ENCODE data around the gene FAM43A. TPM values are rescaled to one million over a fixed set of nuclear protein-coding genes. Genes with fewer than 3 reads are reported as not detected.

The FAM43A gene
- polyA plus RNA-seq, 2 of the 4 experiments (the other 2 are of a cell fraction): 0.89 to 2.3 TPM

- no peaks in the 10 kb centered on the region for H3K9me3 ChIP-seq
- ChIA-PET POLR2A (no interaction called here), CTCF (no interaction called here)
- 89% methylated on average over 7 of the region's 7 CpGs for WGBS (ENCODE audit: missing lambda C conversion rate)
- TF ChIP-seq CTCF (IDR thresholded peaks at IDR 0.05) (no peak), BCL3 (IDR thresholded peaks at IDR 0.05) (no peak), USF2 (IDR thresholded peaks at IDR 0.05) (no peak), JUN (IDR thresholded peaks at IDR 0.05) (no peak), HOXB5 (CRISPR knock-in tag; IDR thresholded peaks at IDR 0.05) (no peak), HMGXB4 (CRISPR knock-in tag; IDR thresholded peaks at IDR 0.05; ENCODE audit: borderline replicate concordance) (no peak), KDM1A (IDR thresholded peaks at IDR 0.05; ENCODE audit: low read depth) (no peak), NFE2L2 (conservative IDR thresholded peaks at IDR 0.05; ENCODE audit: low read length) (no peak), HEYL (CRISPR knock-in tag; IDR thresholded peaks at IDR 0.05) (no peak), POLR2A (IDR thresholded peaks at IDR 0.05; ENCODE audit: low read length) (no peak), FOSL2 (IDR thresholded peaks at IDR 0.05) (no peak), FOSL2 (CRISPR knock-in tag; IDR thresholded peaks at IDR 0.05) (no peak), CEBPB (IDR thresholded peaks at IDR 0.05) (no peak), FOSB (CRISPR knock-in tag; IDR thresholded peaks at IDR 0.05) (no peak), JUNB (IDR thresholded peaks at IDR 0.05) (no peak)
- ATAC-seq (peak in 1 of 2 experiments; percentile 62; a peak in 2 of 6 replicates), DNase-seq (ENCODE audit: low read depth in 1 of 2, low spot score in 1 of 2) (no peak), FAIRE-seq (no peak)
- no peaks in the 10 kb centered on the region for H3K4me1 ChIP-seq
- no peak overlapping the region for H3K27ac ChIP-seq
- no peak overlapping the region for H3K4me3 ChIP-seq
- no peak overlapping the region for H3K4me2 ChIP-seq
Observed at GRCh38 chr3:194664857-194665256, 20.8 kb upstream of the FAM43A start.

- no peaks in the 10 kb centered on the region for H3K9me3 ChIP-seq
- POLR2A ChIA-PET: no interaction called here
- ATAC-seq (no peak), DNase-seq (ENCODE audit: low read depth in 1 of 2, low spot score in 1 of 2) (no peak), FAIRE-seq (no peak)
- H3K27ac ChIP-seq: no peak overlapping the region
- no peak overlapping the region for H3K4me3 ChIP-seq
- H3K4me2 ChIP-seq: no peak overlapping the region
- WGBS (ENCODE audit: missing lambda C conversion rate): 80% methylated on average over 7 of the region's 7 CpGs
- CTCF ChIA-PET: interaction anchor here (1.1 to 1.4 kb wide), 2 partner anchors 15 to 27 kb away, joined by 4 to 5 read pairs; no protein-coding TSS in a partner anchor
- peaks cover 13% of the 10 kb centered on the region; the same call in 2 of the 3 replicates for H3K4me1 ChIP-seq
- TF ChIP-seq ZNF302 (CRISPR knock-in tag; IDR thresholded peaks at IDR 0.05): no peak
- TF ChIP-seq USF2 (IDR thresholded peaks at IDR 0.05): no peak
- TF ChIP-seq E2F6 (IDR thresholded peaks at IDR 0.05; ENCODE audit: borderline replicate concordance, low read depth): no peak
- no peak for TF ChIP-seq KDM1A (IDR thresholded peaks at IDR 0.05; ENCODE audit: low read depth)
- no peak for TF ChIP-seq TP53 (CRISPR knock-in tag; IDR thresholded peaks at IDR 0.05)
- no peak for TF ChIP-seq FOSB (CRISPR knock-in tag; IDR thresholded peaks at IDR 0.05)
- TF ChIP-seq MYC (IDR thresholded peaks at IDR 0.05; ENCODE audit: borderline replicate concordance, low read length): no peak
- no peak for TF ChIP-seq HMGXB4 (CRISPR knock-in tag; IDR thresholded peaks at IDR 0.05; ENCODE audit: borderline replicate concordance)
- no peak for TF ChIP-seq RNF2 (IDR thresholded peaks at IDR 0.05; ENCODE audit: borderline replicate concordance, low read depth)
- no peak for TF ChIP-seq TFCP2L1 (CRISPR knock-in tag; IDR thresholded peaks at IDR 0.05)
- TF ChIP-seq PBX3 (IDR thresholded peaks at IDR 0.05): no peak
- no peak for TF ChIP-seq ZC3H11A (IDR thresholded peaks at IDR 0.05)
- TF ChIP-seq CBX2 (IDR thresholded peaks at IDR 0.05; ENCODE audit: borderline replicate concordance, low read depth): no peak
- TF ChIP-seq JUNB (IDR thresholded peaks at IDR 0.05): no peak
- TF ChIP-seq KDM5A (IDR thresholded peaks at IDR 0.05): no peak
- no peak for TF ChIP-seq BCL3 (IDR thresholded peaks at IDR 0.05)
- TF ChIP-seq CHD2 (IDR thresholded peaks at IDR 0.05; ENCODE audit: low read length, partially characterized antibody): no peak
Observed at GRCh38 chr3:194667363-194667762, 18.3 kb upstream of the FAM43A start.

Measured in A549 (cell line).